Dermis blood vessel endothelial cell (primary cell): ENCODE measurements around the gene TTLL12. TPM values are rescaled to one million over a fixed set of nuclear protein-coding genes. Genes with fewer than 3 reads are reported as not detected.

ENCODE experiments used
- DNase-seq: peaks from one replicate; pipeline ENCODE4 v3.0.0; 2010
- total RNA-seq: library from RNA; depleted of rRNA; stranded (reverse); fragments of >200 nt; gene quantifications from 2 replicates; pipeline ENCODE4 v1.2.3, GENCODE V29; 2014

Gene TTLL12
- total RNA-seq = 29.4 and 38.0 TPM in 2 replicates

GRCh38 chr22:43186272-43187170 lies at the start of gene TTLL12:
Gene TTLL12 (minus strand): TSS chr22:43187134. CDS start chr22:43187069, 65 bp downstream.
- DNase-seq = peak; percentile 67

- no peak for DNase-seq
Measured at GRCh38 chr22:43235445-43236409, 48.8 kb upstream of the TTLL12 start.

- DNase-seq = no peak
Measured at GRCh38 chr22:43234264-43234988, 47.5 kb upstream of the TTLL12 start.

GRCh38 chr22:43233529-43233928 lies 46.6 kb upstream of the TTLL12 start:
- DNase-seq = no peak

- no peak for DNase-seq
Measured at GRCh38 chr22:43232445-43232844, 45.5 kb upstream of the TTLL12 start.

GRCh38 chr22:43231724-43232034 lies 44.7 kb upstream of the TTLL12 start:
- DNase-seq = no peak

GRCh38 chr22:43230971-43231723 lies 44.2 kb upstream of the TTLL12 start:
- peak; percentile 74 for DNase-seq

GRCh38 chr22:43230571-43230970 lies 43.6 kb upstream of the TTLL12 start:
- no peak for DNase-seq

- DNase-seq = no peak
Measured at GRCh38 chr22:43228863-43229262, 41.9 kb upstream of the TTLL12 start.

- peak; percentile 72 for DNase-seq
Measured at GRCh38 chr22:43228330-43228729, 41.4 kb upstream of the TTLL12 start.

GRCh38 chr22:43227239-43227630 lies 40.3 kb upstream of the TTLL12 start:
- DNase-seq = no peak

- no peak for DNase-seq
Measured at GRCh38 chr22:43226377-43227238, 39.7 kb upstream of the TTLL12 start.

GRCh38 chr22:43225609-43226008 lies 38.7 kb upstream of the TTLL12 start:
- no peak for DNase-seq

GRCh38 chr22:43222987-43223386 lies 36.1 kb upstream of the TTLL12 start:
- DNase-seq = no peak

- DNase-seq = peak; percentile 6
Measured at GRCh38 chr22:43222262-43222661, 35.3 kb upstream of the TTLL12 start.

GRCh38 chr22:43220625-43221380 lies 33.9 kb upstream of the TTLL12 start:
- no peak for DNase-seq

- no peak for DNase-seq
Measured at GRCh38 chr22:43218786-43219185, 31.9 kb upstream of the TTLL12 start.

- no peak for DNase-seq
Measured at GRCh38 chr22:43217285-43218030, 30.5 kb upstream of the TTLL12 start.

- no peak for DNase-seq
Measured at GRCh38 chr22:43216738-43217137, 29.8 kb upstream of the TTLL12 start.
